Fibroblast of lung (primary cell): Measurements from ENCODE around the gene DPP6. TPM values are rescaled to one million over a fixed set of nuclear protein-coding genes. Genes with fewer than 3 reads are reported as not detected.

Experiments
- DNase-seq, 2 donors: peaks; one replicate each; pipeline versions ENCODE4 v3.0.0 to v3.0.0-alpha.2; 2010; ENCODE audit warnings: low read depth in 2 of 2
- H2AFZ ChIP-seq: 2 replicates; pipeline ENCODE4 v1.5.1; 2012; ENCODE audit warnings: low read length, control low read depth, inconsistent platforms
- H3K27ac ChIP-seq: 2 replicates; pipeline ENCODE4 v1.5.1; 2011; ENCODE audit warnings: low read length, control low read depth; ENCODE audit not compliant: insufficient read depth
- H3K27me3 ChIP-seq: 2 replicates; pipeline ENCODE4 v1.5.1; 2011; ENCODE audit warnings: mild to moderate bottlenecking, low read length; ENCODE audit not compliant: control insufficient read depth, insufficient read depth
- H3K36me3 ChIP-seq: 2 replicates; pipeline ENCODE4 v1.5.1; 2011; ENCODE audit warnings: low read length; ENCODE audit not compliant: control insufficient read depth, insufficient read depth
- H3K4me1 ChIP-seq: 2 replicates; pipeline ENCODE4 v1.5.1; 2011; ENCODE audit warnings: low read length; ENCODE audit not compliant: control insufficient read depth, insufficient read depth; ENCODE audit errors: extremely low read depth
- H3K4me2 ChIP-seq: 2 replicates; pipeline ENCODE4 v1.5.1; 2011; ENCODE audit warnings: low read length, control low read depth; ENCODE audit not compliant: insufficient read depth; ENCODE audit errors: extremely low read depth
- H3K4me3 ChIP-seq, 4 experiments: fragments of 200-600 bp in 1 of 4; sonication (generic) in 1 of 4; replicated peaks in 1 of 4; 2 replicates each; pipeline ENCODE4 v1.5.1; 2011 to 2016; ENCODE audit warnings: low read length in 4 of 4, low read depth in 3 of 4, mild to moderate bottlenecking in 3 of 4, control low read depth in 2 of 4, inconsistent platforms in 1 of 4, mixed read lengths in 1 of 4; ENCODE audit not compliant: insufficient read depth in 1 of 4; ENCODE audit errors: control extremely low read depth in 1 of 4
- H3K79me2 ChIP-seq: 2 replicates; pipeline ENCODE4 v1.5.1; 2012; ENCODE audit warnings: mild to moderate bottlenecking, low read length, inconsistent platforms; ENCODE audit not compliant: control insufficient read depth, insufficient read depth
- H3K9ac ChIP-seq: 2 replicates; pipeline ENCODE4 v1.5.1; 2011; ENCODE audit warnings: mild to moderate bottlenecking, low read length, control low read depth; ENCODE audit not compliant: insufficient read depth
- H3K9me3 ChIP-seq: 2 replicates; pipeline ENCODE4 v1.5.1; 2012; ENCODE audit warnings: low read depth, low read length; ENCODE audit not compliant: control insufficient read depth, insufficient read depth
- H4K20me1 ChIP-seq: 2 replicates; pipeline ENCODE4 v1.5.1; 2011; ENCODE audit warnings: low read length; ENCODE audit not compliant: control insufficient read depth, insufficient read depth; ENCODE audit errors: extremely low read depth
- EZH2 ChIP-seq: IDR thresholded peaks from 2 replicates; pipeline ENCODE4 v1.5.1; 2012; ENCODE audit warnings: low read length, control low read depth, mild to moderate bottlenecking; ENCODE audit errors: missing control alignments
- polyA plus RNA-seq, 2 donors: library from polyadenylated mRNA; depleted of rRNA in 1 of 2; stranded (reverse) in 1 of 2; unstranded in 1 of 2; fragments of >200 nt; gene quantifications; 2 replicates each; pipeline ENCODE4 v1.2.1, GENCODE V29; 2011 to 2012; ENCODE audit warnings: missing spikeins in 1 of 2
- total RNA-seq: library from RNA; depleted of rRNA; stranded (reverse); fragments of >200 nt; gene quantifications from 2 replicates; pipeline ENCODE4 v1.2.1, GENCODE V29; 2014
- TF ChIP-seq, protein P1 (sequence below), 2 donors: IDR thresholded peaks in 1 of 2; conservative IDR thresholded peaks in 1 of 2; 1 replicate in 1 of 2; 2 replicates in 1 of 2; pipeline ENCODE4 v1.5.1; 2011 to 2012; ENCODE audit warnings: low read length in 2 of 2, control low read depth in 1 of 2, inconsistent platforms in 1 of 2, low read depth in 1 of 2, mild to moderate bottlenecking in 1 of 2

The DPP6 gene
- total and polyA plus RNA-seq, 2 donors (not counting 1 experiment from before 2014, with no cell fraction given), result not detected

DNA sequence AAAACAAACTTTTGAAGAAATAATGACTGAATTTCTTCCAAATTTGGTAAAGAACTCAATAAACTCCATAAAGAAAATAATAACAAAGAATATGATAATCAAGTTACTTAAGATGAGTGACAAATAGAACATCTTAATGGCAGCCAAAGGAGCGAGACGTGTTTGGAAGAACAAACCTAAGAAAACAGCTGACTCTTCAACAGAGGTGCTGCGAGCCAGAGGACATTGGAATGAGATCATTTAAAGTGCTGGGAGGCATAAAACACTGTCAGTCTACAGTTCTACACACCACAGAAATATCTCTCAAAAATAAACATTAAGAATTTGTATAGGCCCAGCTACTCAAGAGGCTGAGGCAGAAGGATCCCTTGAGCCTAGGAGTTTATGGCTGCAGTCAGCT, 507.3 kb downstream of the DPP6 start:
- Histone ChIP-seq H3K4me1 (no peaks in the 10 kb centered on the region), H3K27me3 (no peaks in the 10 kb centered on the region), H2AFZ (no peak overlapping the region), H3K9me3 (no peaks in the 10 kb centered on the region), H3K4me3 (no peak overlapping the region), H3K27ac (no peak overlapping the region), H3K79me2 (no peaks in the 10 kb centered on the region), H3K4me2 (no peak overlapping the region), H3K9ac (no peak overlapping the region), H4K20me1 (no peaks in the 10 kb centered on the region), H3K36me3 (no peaks in the 10 kb centered on the region)
- DNase-seq, result no peak
- TF ChIP-seq, protein P1, sequence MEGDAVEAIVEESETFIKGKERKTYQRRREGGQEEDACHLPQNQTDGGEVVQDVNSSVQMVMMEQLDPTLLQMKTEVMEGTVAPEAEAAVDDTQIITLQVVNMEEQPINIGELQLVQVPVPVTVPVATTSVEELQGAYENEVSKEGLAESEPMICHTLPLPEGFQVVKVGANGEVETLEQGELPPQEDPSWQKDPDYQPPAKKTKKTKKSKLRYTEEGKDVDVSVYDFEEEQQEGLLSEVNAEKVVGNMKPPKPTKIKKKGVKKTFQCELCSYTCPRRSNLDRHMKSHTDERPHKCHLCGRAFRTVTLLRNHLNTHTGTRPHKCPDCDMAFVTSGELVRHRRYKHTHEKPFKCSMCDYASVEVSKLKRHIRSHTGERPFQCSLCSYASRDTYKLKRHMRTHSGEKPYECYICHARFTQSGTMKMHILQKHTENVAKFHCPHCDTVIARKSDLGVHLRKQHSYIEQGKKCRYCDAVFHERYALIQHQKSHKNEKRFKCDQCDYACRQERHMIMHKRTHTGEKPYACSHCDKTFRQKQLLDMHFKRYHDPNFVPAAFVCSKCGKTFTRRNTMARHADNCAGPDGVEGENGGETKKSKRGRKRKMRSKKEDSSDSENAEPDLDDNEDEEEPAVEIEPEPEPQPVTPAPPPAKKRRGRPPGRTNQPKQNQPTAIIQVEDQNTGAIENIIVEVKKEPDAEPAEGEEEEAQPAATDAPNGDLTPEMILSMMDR (conservative IDR thresholded peaks at IDR 0.05 in 1 of 2, IDR thresholded peaks at IDR 0.05 in 1 of 2; ENCODE audit: low read depth in 1 of 2, low read length in 2 of 2), result no peak
- TF ChIP-seq EZH2, result no peak

- no peaks in the 10 kb centered on the region for H4K20me1 ChIP-seq
- no peak overlapping the region for H3K27ac ChIP-seq
- TF ChIP-seq, protein P1 (conservative IDR thresholded peaks at IDR 0.05 in 1 of 2, IDR thresholded peaks at IDR 0.05 in 1 of 2; ENCODE audit: low read depth in 1 of 2, low read length in 2 of 2), result no peak
- TF ChIP-seq EZH2, result no peak
- H3K27me3 ChIP-seq, result no peaks in the 10 kb centered on the region
- H3K36me3 ChIP-seq, result no peaks in the 10 kb centered on the region
- H3K79me2 ChIP-seq, result no peaks in the 10 kb centered on the region
- no peak for DNase-seq
- H3K4me2 ChIP-seq, result no peak overlapping the region
- no peak overlapping the region for H3K9ac ChIP-seq
- no peak overlapping the region for H2AFZ ChIP-seq
- no peak overlapping the region for H3K4me3 ChIP-seq
- no peaks in the 10 kb centered on the region for H3K9me3 ChIP-seq
- H3K4me1 ChIP-seq, result no peaks in the 10 kb centered on the region
Observed at GRCh38 chr7:154564676-154565075, 512.5 kb downstream of the DPP6 start.

DNA sequence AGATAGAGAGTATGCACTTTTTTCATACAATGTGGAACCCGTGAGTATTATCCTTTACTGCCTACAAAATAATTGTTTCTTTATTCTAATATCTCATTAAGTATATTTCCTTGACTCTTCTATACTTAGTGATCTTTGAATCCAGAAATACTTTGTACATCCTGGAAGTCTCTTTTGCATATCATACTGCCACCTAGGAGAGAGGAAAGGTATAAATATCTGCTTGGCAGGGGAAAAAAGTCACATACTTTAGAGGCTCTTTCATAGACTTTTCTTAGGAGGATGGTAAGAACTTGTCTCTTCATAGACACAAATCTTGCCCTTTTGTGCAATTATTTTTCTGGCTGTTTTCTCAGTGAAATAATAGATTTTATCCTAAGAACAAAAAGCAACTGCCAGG, 514.7 kb downstream of the DPP6 start:
- DNase-seq, result peak in 1 of 2 donors; percentile 6

More for the DNA sequence above, 514.7 kb downstream of the DPP6 start:
- Histone ChIP-seq H3K4me1 (no peaks in the 10 kb centered on the region), H2AFZ (no peak overlapping the region), H3K79me2 (no peaks in the 10 kb centered on the region), H3K4me2 (no peak overlapping the region), H3K27me3 (no peaks in the 10 kb centered on the region), H3K9me3 (no peaks in the 10 kb centered on the region), H3K36me3 (no peaks in the 10 kb centered on the region), H3K27ac (no peak overlapping the region), H3K9ac (no peak overlapping the region), H3K4me3 (no peak overlapping the region), H4K20me1 (no peaks in the 10 kb centered on the region)
- TF ChIP-seq, protein P1 (conservative IDR thresholded peaks at IDR 0.05 in 1 of 2, IDR thresholded peaks at IDR 0.05 in 1 of 2; ENCODE audit: low read depth in 1 of 2, low read length in 2 of 2), result no peak
- no peak for TF ChIP-seq EZH2
